Mucosa of descending colon (tissue), 3 donors: ENCODE data around the gene HDAC4. TPM values are rescaled to one million over a fixed set of nuclear protein-coding genes. Genes with fewer than 3 reads are reported as not detected.

Experiments
- ATAC-seq: fragments of 200-7000 bp; cut with Tn5 transposase; one replicate; pipeline ENCODE4 v1.9.1; 2020; ENCODE audit warnings: mild to moderate bottlenecking, moderate library complexity
- DNase-seq, 3 donors: peaks; one replicate each; pipeline ENCODE4 v3.0.0-alpha.2; 2020
- H3K36me3 ChIP-seq: fragments of 200-600 bp; one replicate; pipeline ENCODE4 v1.8.0; 2021; ENCODE audit warnings: low read depth, mild to moderate bottlenecking
- H3K4me1 ChIP-seq: fragments of 200-600 bp; one replicate; pipeline ENCODE4 v1.8.0; 2021; ENCODE audit warnings: low read depth, mild to moderate bottlenecking
- H3K4me3 ChIP-seq: fragments of 200-600 bp; one replicate; pipeline ENCODE4 v1.8.0; 2021; ENCODE audit warnings: mild to moderate bottlenecking
- H3K9me3 ChIP-seq: fragments of 200-600 bp; one replicate; pipeline ENCODE4 v1.8.0; 2021; ENCODE audit warnings: mild to moderate bottlenecking
- intact Hi-C, 2 donors: fragments of 100-400 bp; cut with DNase I in 1 of 2; cut with micrococcal nuclease in 1 of 2; formaldehyde crosslinking; loops; one replicate each; pipeline versions ENCODE4 v1.11.0 to v1.11.1; 2022; cut with DNase I, micrococcal nuclease
- total RNA-seq, 3 donors: library from RNA; stranded (reverse); fragmentation: NEBNext Ultra II Directional in 2 of 3; extraction: Animal tissue kit (Norgen Biotek cat#: 25700) in 2 of 3; gene quantifications; one replicate each; pipeline versions ENCODE4 v1.2.1 to v1.2.4, GENCODE V29; 2021 to 2023
- TF ChIP-seq, protein P1 (sequence below): fragments of 200-600 bp; IDR thresholded peaks from one replicate; pipeline ENCODE4 v1.8.0; 2022; ENCODE audit warnings: antibody characterized with exemption, mild to moderate bottlenecking
- donor health status: DM: no; HTN: no; CAD: no; lungs with moderate emphysema.
- donor health status: DM: no; HTN: no; CAD: no.
- donor health status: DM: no; HTN: yes; CAD: no.

The HDAC4 gene
- total RNA-seq, 3 donors from 2014 or later: 41.4 to 147 (median 44.0) TPM

DNA sequence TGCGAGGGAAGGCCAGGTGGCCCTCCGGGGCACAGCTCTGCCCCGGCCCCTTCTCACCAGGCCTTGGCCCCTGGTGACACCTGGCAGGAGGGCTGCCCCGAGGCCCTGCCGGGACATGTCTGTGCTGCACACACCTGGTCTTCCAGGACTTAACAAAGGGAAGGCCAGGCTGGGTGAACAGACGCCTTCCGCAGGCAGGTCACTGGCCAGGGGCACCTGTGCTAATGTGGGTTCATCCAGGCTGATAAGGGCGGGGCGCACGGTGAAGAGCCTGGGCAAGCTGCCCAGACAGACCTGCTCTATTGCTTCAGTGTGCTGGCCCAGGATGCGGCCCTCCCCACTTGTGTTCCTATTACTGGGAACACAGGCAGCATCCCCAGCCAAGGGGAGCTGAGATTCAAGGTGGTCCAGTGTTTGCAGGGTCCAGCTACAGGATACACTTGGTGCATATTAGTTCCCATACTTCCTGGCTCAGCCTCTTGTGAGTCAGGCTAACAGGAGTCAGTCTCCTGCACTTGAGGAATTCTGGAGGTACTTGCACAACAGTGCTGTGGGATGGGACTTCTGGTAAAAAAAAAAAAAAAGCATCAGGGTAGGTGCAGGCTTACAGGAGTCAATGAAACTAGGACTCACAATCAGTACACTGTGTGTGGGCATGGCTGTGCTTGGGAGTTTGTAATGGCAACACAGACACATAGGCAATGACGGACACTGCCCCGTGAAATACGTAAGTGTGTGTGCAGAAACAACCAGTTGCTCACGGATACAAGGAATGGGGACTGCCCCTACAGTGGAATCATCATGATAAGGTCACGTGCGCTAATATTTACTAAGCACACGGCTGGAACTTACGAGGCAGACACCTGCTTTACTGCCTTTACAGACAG lies 291.5 kb downstream of the HDAC4 start:
- Histone ChIP-seq H3K9me3 (no peaks in the 10 kb centered on the region), H3K4me3 (no peak overlapping the region), H3K36me3 (no peaks in the 10 kb centered on the region), H3K4me1 (peaks cover 11% of the 10 kb centered on the region)
- ATAC-seq (peak; percentile 56), DNase-seq (peak in 2 of 3 donors; percentile 64 to 70)
- TF ChIP-seq, protein P1, sequence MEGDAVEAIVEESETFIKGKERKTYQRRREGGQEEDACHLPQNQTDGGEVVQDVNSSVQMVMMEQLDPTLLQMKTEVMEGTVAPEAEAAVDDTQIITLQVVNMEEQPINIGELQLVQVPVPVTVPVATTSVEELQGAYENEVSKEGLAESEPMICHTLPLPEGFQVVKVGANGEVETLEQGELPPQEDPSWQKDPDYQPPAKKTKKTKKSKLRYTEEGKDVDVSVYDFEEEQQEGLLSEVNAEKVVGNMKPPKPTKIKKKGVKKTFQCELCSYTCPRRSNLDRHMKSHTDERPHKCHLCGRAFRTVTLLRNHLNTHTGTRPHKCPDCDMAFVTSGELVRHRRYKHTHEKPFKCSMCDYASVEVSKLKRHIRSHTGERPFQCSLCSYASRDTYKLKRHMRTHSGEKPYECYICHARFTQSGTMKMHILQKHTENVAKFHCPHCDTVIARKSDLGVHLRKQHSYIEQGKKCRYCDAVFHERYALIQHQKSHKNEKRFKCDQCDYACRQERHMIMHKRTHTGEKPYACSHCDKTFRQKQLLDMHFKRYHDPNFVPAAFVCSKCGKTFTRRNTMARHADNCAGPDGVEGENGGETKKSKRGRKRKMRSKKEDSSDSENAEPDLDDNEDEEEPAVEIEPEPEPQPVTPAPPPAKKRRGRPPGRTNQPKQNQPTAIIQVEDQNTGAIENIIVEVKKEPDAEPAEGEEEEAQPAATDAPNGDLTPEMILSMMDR: no peak
- intact Hi-C loops: no loop called here

DNA sequence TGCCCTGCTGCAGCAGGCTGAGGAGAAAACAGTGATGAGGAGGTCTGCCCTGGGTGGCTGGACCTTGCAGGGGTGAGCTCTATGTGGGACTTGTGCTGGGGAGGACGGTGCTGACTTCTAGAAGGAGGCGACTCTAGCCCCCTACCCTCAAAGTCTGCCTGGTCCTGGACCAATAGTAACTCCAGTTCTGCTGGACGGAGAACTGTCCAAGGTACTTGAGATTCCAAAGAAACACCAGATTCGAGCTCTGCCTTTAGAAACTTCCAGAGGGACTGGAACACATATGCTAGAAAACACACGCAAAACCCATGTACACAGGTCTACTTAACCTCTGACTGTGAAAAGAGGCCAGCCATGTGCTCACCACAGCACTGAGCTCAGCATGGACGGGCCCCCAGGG lies 292.4 kb downstream of the HDAC4 start:
- intact Hi-C loops: no loop called here
- DNase-seq: no peak
- H3K36me3 ChIP-seq: no peaks in the 10 kb centered on the region

DNA sequence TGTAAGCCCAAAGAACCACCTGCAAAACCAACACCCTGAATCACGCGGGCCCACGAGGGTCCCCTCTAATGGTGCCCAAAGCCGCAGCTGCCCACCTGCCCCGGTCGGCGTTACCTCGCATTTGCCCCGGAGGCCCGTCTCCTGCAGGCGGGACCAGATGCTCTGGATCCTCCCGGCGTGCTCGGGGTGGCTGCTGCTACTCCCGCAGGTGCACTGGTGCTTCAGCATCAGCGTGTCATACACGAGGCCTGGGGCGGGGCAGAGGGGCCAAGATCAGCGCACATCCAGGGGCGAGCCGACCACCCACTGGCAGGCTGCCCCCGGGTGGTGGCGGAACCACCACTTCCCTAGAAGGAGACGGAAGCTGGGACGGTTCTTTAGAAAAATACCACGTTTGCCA lies 292.9 kb downstream of the HDAC4 start:
- TF ChIP-seq, protein P1: no peak
- Histone ChIP-seq H3K4me3 (no peak overlapping the region), H3K9me3 (no peaks in the 10 kb centered on the region), H3K4me1 (no peaks in the 10 kb centered on the region), H3K36me3 (no peaks in the 10 kb centered on the region)
- ATAC-seq: no peak
- intact Hi-C loops: no loop called here
- DNase-seq: no peak

More for the DNA sequence above, 292.4 kb downstream of the HDAC4 start:
- peaks cover 4% of the 10 kb centered on the region for H3K4me1 ChIP-seq
- TF ChIP-seq, protein P1: no peak
- no peaks in the 10 kb centered on the region for H3K9me3 ChIP-seq
- H3K4me3 ChIP-seq: no peak overlapping the region
- no peak for ATAC-seq

- no peak for ATAC-seq
- intact Hi-C loops: no loop called here
- DNase-seq: no peak
- TF ChIP-seq, protein P1: no peak
- Histone ChIP-seq H3K4me1 (no peaks in the 10 kb centered on the region), H3K36me3 (no peaks in the 10 kb centered on the region), H3K9me3 (no peaks in the 10 kb centered on the region), H3K4me3 (no peak overlapping the region)
Observed at GRCh38 chr2:239106966-239107365, 293.9 kb downstream of the HDAC4 start.

- Histone ChIP-seq H3K4me3 (no peak overlapping the region), H3K4me1 (no peaks in the 10 kb centered on the region), H3K9me3 (no peaks in the 10 kb centered on the region), H3K36me3 (no peaks in the 10 kb centered on the region)
- TF ChIP-seq, protein P1: no peak
- intact Hi-C loops: no loop called here
- DNase-seq: peak in 2 of 3 donors; percentile 66 to 69
- peak; percentile 72 for ATAC-seq
Observed at GRCh38 chr2:239106314-239106908, 294.4 kb downstream of the HDAC4 start.
